ENCODE data around the gene FAHD2A.

DNA sequence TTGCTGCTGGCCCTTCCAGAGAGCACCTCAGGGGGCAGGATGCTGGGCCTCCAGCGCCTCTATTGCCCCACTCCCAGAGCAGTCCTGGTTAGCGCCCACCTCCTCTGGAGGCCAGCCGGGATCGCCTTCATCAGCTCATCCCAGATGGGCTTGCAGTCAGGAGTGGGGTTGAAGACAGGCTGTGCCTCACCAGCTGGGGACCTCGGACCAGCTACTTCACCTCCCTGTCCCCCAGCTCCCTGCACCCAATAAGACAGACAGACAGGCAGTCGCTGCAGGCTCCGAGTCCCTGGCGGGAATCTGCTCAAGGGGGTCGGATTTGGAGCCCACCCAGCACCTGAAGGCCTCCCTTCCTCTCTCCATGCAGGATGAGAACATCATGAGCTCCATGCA lies 18.9 kb upstream of the FAHD2A start:
- TF ChIP-seq CTCF (IDR thresholded peaks at IDR 0.05) (no peak), POLR2AphosphoS5 (IDR thresholded peaks at IDR 0.05) (no peak), POLR2A (IDR thresholded peaks at IDR 0.05) (no peak), EP300 (IDR thresholded peaks at IDR 0.05) (no peak)
